GM10847 (cell line): ENCODE measurements around the gene DLGAP1.

Experiments
- POLR2A ChIP-seq: IDR thresholded peaks from 2 replicates; pipeline ENCODE4 v1.6.1; 2011; ENCODE audit not compliant: insufficient read length; ENCODE audit errors: extremely low read depth

DLGAP1 gene

GRCh38 chr18:3914833-3915610 lies 540.1 kb downstream of the DLGAP1 start:
- TF ChIP-seq POLR2A, result no peak

- no peak for TF ChIP-seq POLR2A
These were observed 541.0 kb downstream of the DLGAP1 start for GRCh38 chr18:3914109-3914508.

GRCh38 chr18:3912705-3913104 lies 542.4 kb downstream of the DLGAP1 start:
- TF ChIP-seq POLR2A, result no peak

GRCh38 chr18:3911413-3911812 lies 543.7 kb downstream of the DLGAP1 start:
- TF ChIP-seq POLR2A, result no peak

- no peak for TF ChIP-seq POLR2A
These were observed 544.6 kb downstream of the DLGAP1 start for GRCh38 chr18:3910512-3910911.

- TF ChIP-seq POLR2A, result no peak
These were observed 547.2 kb downstream of the DLGAP1 start for GRCh38 chr18:3907955-3908354.

GRCh38 chr18:3906116-3906750 lies 548.9 kb downstream of the DLGAP1 start:
- no peak for TF ChIP-seq POLR2A

- TF ChIP-seq POLR2A, result no peak
These were observed 551.8 kb downstream of the DLGAP1 start for GRCh38 chr18:3903337-3903736.

- TF ChIP-seq POLR2A, result no peak
These were observed 552.4 kb downstream of the DLGAP1 start for GRCh38 chr18:3902676-3903075.

GRCh38 chr18:3901811-3902210 lies 553.3 kb downstream of the DLGAP1 start:
- no peak for TF ChIP-seq POLR2A

GRCh38 chr18:3901042-3901441 lies 554.1 kb downstream of the DLGAP1 start:
- TF ChIP-seq POLR2A, result no peak

- no peak for TF ChIP-seq POLR2A
These were observed 554.8 kb downstream of the DLGAP1 start for GRCh38 chr18:3900327-3900726.

- no peak for TF ChIP-seq POLR2A
These were observed 556.1 kb downstream of the DLGAP1 start for GRCh38 chr18:3898861-3899613.

- TF ChIP-seq POLR2A, result no peak
These were observed 563.0 kb downstream of the DLGAP1 start for GRCh38 chr18:3892152-3892551.

GRCh38 chr18:3891245-3891644 lies 563.9 kb downstream of the DLGAP1 start:
- no peak for TF ChIP-seq POLR2A

- no peak for TF ChIP-seq POLR2A
These were observed 565.3 kb downstream of the DLGAP1 start for GRCh38 chr18:3889803-3890202.
